Measurements from ENCODE around the gene ACSF3. TPM values are rescaled to one million over a fixed set of nuclear protein-coding genes. Genes with fewer than 3 reads are reported as not detected.

Gene ACSF3
- total RNA-seq, 1 experiment from 2014 or later = 33.5 TPM

DNA sequence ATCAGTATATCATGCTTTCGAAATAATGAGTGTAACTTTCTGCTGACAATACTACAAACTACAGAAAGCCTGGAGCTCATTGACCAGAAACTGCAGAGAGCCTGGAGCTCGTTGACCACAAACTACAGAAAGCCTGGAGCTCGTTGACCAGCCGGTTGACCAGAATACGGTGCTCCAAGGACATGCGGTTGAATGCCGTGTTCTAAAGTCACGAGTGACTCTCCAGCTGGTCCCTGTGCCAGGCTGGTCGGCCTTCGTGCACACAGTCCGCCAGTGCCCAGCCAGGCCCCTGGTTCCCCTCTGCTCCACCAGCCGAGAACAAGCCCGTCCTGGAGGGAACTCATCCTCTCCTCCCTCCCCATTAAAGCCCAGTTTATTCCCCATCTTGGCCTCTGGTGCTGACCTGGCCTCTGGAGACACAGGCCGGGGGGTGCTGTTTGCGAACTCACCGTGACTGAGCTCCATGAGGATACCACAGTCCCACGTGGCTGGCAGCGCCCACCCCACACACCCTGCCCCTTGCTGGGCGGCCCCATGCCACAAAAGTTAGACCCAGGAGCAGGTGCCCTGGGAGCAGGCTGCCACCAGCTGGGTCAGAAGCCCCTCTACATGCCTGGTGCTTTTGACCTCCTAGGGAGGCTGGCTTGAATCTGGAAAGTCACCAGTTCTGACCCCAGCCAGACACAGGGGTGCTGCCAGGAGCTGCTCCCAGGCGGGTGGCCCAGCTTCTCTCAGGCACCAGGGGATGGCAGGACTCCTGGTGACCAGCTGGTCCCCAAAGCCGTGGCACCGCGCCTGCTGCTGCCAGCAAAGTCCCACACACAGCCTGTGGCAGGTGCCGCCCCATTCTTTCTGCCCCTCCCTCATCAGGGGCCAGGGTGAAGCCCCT lies 62.4 kb downstream of the ACSF3 start:
- no peaks in the 10 kb centered on the region for H3K9me2 ChIP-seq (replicated peaks; ENCODE audit: low read length)
- H3K79me2 ChIP-seq (ENCODE audit: low read length) = no peaks in the 10 kb centered on the region
- no peak overlapping the region for H3K9ac ChIP-seq (ENCODE audit: low read length)
- intact Hi-C loops (cut with micrococcal nuclease) = no loop called here
- H3K4me1 ChIP-seq (ENCODE audit: insufficient read depth, low read length) = peaks cover 10% of the 10 kb centered on the region; the same call in 1 of the 2 replicates
- no peak overlapping the region for H3K4me3 ChIP-seq (ENCODE audit: low read length)
- H3K4me2 ChIP-seq (ENCODE audit: low read length) = no peak overlapping the region
- BruUV-seq (replicated peaks) = TSS peak; percentile 27
- POLR2A ChIA-PET (ENCODE audit: unreplicated experiment) = no interaction called here
- H3K9me3 ChIP-seq (ENCODE audit: low read length) = no peaks in the 10 kb centered on the region
- no peaks in the 10 kb centered on the region for H4K20me1 ChIP-seq (ENCODE audit: low read length)
- TF ChIP-seq EZH2phosphoT487 (IDR thresholded peaks at IDR 0.05; ENCODE audit: borderline replicate concordance, low read length) (no peak), EZH2 (IDR thresholded peaks at IDR 0.05; ENCODE audit: low read length, unreplicated experiment) (no peak)
- TF ChIP-seq, protein P1, sequence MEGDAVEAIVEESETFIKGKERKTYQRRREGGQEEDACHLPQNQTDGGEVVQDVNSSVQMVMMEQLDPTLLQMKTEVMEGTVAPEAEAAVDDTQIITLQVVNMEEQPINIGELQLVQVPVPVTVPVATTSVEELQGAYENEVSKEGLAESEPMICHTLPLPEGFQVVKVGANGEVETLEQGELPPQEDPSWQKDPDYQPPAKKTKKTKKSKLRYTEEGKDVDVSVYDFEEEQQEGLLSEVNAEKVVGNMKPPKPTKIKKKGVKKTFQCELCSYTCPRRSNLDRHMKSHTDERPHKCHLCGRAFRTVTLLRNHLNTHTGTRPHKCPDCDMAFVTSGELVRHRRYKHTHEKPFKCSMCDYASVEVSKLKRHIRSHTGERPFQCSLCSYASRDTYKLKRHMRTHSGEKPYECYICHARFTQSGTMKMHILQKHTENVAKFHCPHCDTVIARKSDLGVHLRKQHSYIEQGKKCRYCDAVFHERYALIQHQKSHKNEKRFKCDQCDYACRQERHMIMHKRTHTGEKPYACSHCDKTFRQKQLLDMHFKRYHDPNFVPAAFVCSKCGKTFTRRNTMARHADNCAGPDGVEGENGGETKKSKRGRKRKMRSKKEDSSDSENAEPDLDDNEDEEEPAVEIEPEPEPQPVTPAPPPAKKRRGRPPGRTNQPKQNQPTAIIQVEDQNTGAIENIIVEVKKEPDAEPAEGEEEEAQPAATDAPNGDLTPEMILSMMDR (conservative IDR thresholded peaks at IDR 0.05; ENCODE audit: low read depth, low read length) = no peak
- CTCF ChIA-PET = interaction anchor here (0.6 kb wide), 1 partner anchor 419 kb away, joined by 4 read pairs; no protein-coding TSS in a partner anchor
- H2AFZ ChIP-seq (ENCODE audit: low read length) = no peak overlapping the region
- no peak overlapping the region for H3K27ac ChIP-seq (ENCODE audit: low read length)
- ATAC-seq (no peak), DNase-seq (no peak)
- no peaks in the 10 kb centered on the region for H3K36me3 ChIP-seq (ENCODE audit: low read depth, low read length)
- no peaks in the 10 kb centered on the region for H3K27me3 ChIP-seq (ENCODE audit: low read length)
- peaks cover 7% of the 10 kb centered on the region for H3F3A ChIP-seq (ENCODE audit: low read length, unreplicated experiment)

DNA sequence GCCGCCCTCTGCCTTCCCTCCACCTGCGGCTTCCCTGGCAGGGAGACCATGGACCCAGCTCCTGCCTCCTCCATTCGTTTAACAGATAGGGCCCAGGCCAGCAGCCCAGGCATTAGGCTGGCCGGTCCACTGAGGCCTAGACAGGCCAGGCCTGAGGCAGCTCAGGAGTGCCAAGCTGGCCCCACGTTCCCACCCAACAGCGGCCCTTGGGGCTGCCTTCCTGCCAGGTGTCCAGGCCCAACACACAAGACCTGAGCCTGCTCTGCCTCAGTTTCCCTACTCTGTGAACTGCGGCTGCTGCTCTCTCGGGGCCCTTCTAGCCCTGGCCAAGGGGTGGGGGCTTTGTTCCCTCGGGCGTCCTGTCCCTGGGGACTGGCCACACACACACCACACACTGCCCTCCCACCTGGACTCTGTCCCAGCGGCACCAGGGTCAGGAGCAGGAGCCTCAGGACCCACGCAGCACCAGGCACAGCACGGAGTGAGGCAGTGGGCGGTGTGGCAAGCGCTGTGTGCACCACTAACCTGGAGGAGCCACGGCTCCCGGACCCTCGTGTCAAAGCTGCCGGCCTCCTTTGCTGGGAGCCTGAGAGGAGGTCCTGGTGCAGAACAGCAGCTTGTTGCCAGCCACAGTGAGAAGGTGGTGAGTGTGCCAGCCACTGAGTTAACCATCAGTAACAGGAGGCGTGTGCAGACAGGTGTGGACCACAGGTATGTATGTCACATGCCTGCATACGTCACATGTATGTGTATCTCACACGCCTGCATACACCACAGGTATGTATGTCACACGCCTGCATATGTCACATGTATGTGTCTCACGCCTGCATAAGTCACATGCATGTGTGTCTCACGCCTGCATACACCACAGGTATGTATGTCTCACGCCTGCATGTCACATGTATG lies 63.3 kb downstream of the ACSF3 start:
- no peak overlapping the region for H2AFZ ChIP-seq (ENCODE audit: low read length)
- H3K9ac ChIP-seq (ENCODE audit: low read length) = no peak overlapping the region
- no peak overlapping the region for H3K27ac ChIP-seq (ENCODE audit: low read length)
- DNase-seq = no peak
- intact Hi-C loops (cut with micrococcal nuclease) = no loop called here
- H3K79me2 ChIP-seq (ENCODE audit: low read length) = no peaks in the 10 kb centered on the region
- ChIA-PET CTCF (no interaction called here), POLR2A (ENCODE audit: unreplicated experiment) (no interaction called here)
- H3K27me3 ChIP-seq (ENCODE audit: low read length) = no peaks in the 10 kb centered on the region
- ATAC-seq = no peak
- peaks cover 7% of the 10 kb centered on the region for H3F3A ChIP-seq (ENCODE audit: low read length, unreplicated experiment)
- H3K9me3 ChIP-seq (ENCODE audit: low read length) = no peaks in the 10 kb centered on the region
- no peak overlapping the region for H3K4me2 ChIP-seq (ENCODE audit: low read length)
- H3K36me3 ChIP-seq (ENCODE audit: low read depth, low read length) = no peaks in the 10 kb centered on the region
- H3K4me1 ChIP-seq (ENCODE audit: insufficient read depth, low read length) = peaks cover 10% of the 10 kb centered on the region; the same call in 1 of the 2 replicates
- no peaks in the 10 kb centered on the region for H3K9me2 ChIP-seq (replicated peaks; ENCODE audit: low read length)
- H3K4me3 ChIP-seq (ENCODE audit: low read length) = no peak overlapping the region
- no peaks in the 10 kb centered on the region for H4K20me1 ChIP-seq (ENCODE audit: low read length)
- BruUV-seq (replicated peaks) = no TSS peak
- TF ChIP-seq EZH2 (IDR thresholded peaks at IDR 0.05; ENCODE audit: low read length, unreplicated experiment) (no peak), EZH2phosphoT487 (IDR thresholded peaks at IDR 0.05; ENCODE audit: borderline replicate concordance, low read length) (no peak)
- TF ChIP-seq, protein P1 (conservative IDR thresholded peaks at IDR 0.05; ENCODE audit: low read depth, low read length) = no peak
